Measurements from ENCODE around the gene E4F1.

DNA sequence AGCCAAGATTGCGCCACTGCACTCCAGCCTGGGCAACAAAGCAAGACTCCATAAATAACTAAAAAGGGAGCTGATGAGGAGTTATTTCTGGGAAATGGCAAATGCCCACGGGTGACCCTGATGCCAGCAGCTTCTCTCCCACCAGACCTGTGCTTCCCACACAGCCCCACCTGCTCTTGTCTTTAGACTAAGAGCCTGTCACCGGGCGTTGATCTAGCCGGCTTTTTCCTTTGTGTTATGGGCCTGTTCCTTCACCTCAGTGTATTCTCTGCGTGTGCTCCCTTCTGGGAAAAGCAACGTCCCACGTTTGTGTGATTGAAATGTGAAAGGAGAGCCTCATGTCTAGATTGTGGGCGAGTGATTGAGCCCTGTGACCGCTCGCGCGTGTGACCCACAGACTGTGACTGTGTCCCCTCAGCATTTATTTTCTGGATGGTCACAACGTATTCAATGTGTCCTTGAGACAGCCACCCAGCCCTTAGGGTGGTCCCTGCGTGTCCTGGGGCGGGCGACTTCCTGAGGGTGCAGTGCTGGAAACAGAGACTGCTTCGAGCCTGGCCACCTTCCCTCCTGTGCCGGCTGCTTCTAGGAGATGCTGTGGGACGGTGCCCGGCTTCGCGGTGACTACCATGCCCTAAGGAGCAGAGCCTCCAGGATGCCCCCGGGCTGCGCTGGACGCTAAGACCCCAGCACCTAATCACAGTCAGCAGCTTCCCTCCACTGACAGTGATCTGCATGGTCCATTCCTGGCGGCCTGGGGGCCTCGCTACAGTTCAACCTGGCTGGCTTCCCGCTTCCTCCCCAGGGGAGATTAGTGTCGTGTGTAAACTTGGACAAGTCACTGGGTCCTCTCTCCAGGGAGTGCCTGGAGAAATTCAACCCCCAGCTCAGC, 52.3 kb downstream of the E4F1 start:
- no peak for TF ChIP-seq EZH2 (IDR thresholded peaks at IDR 0.05; ENCODE audit: borderline replicate concordance, insufficient read depth, low read depth, low read length, poor library complexity, severe bottlenecking)
- TF ChIP-seq, protein P1, sequence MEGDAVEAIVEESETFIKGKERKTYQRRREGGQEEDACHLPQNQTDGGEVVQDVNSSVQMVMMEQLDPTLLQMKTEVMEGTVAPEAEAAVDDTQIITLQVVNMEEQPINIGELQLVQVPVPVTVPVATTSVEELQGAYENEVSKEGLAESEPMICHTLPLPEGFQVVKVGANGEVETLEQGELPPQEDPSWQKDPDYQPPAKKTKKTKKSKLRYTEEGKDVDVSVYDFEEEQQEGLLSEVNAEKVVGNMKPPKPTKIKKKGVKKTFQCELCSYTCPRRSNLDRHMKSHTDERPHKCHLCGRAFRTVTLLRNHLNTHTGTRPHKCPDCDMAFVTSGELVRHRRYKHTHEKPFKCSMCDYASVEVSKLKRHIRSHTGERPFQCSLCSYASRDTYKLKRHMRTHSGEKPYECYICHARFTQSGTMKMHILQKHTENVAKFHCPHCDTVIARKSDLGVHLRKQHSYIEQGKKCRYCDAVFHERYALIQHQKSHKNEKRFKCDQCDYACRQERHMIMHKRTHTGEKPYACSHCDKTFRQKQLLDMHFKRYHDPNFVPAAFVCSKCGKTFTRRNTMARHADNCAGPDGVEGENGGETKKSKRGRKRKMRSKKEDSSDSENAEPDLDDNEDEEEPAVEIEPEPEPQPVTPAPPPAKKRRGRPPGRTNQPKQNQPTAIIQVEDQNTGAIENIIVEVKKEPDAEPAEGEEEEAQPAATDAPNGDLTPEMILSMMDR (IDR thresholded peaks at IDR 0.05) = no peak

Data from B cell (primary cell).